ENCODE measurements around the gene DNAJC18.

DNA sequence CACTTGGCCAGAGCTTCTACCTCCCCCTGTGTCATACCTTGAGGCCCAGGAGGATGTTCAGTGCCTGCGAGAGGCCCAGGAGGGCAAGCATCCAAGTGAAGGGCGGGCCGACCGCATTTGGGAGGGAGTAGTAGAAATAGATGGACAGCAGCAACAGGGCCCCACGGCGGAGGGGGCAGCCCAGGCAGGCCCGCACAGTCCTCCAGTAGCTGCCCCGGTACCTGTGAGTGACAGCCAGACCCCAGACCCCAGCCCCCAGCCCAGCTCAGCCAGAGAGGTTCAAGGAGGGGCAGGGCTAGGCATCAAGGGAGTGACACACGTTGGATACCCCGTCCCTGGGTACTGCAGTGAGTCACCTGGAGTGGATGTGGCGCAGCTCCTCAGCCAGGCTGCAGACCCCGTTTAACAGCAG, 41.8 kb upstream of the DNAJC18 start:
- no peak for TF ChIP-seq GATA2 (IDR thresholded peaks at IDR 0.05; ENCODE audit: low read depth, low read length)
- no peak for TF ChIP-seq GATA3 (IDR thresholded peaks at IDR 0.05; ENCODE audit: low read depth, low read length)
